AG04450 (cell line): ENCODE measurements around the gene WDR86. TPM values are rescaled to one million over a fixed set of nuclear protein-coding genes. Genes with fewer than 3 reads are reported as not detected.

Experiments used
- CTCF ChIA-PET: fragments of 300-600, 350-600 bp; formaldehyde crosslinking; extraction: SDS; loops from one replicate; lab custom pipeline; 2022; ENCODE audit warnings: antibody characterized with exemption, inconsistent platforms; lab: Charles Lee
- POLR2A ChIA-PET: fragments of 350-600 bp; formaldehyde crosslinking; extraction: SDS; loops from one replicate; lab custom pipeline; 2021; ENCODE audit warnings: antibody characterized with exemption, inconsistent platforms; lab: Yijun Ruan, JAX
- DNase-seq: peaks from one replicate; pipeline ENCODE4 v3.0.0-alpha.2; 2011; ENCODE audit warnings: low read depth, low spot score
- H3K27ac ChIP-seq: one replicate; pipeline ENCODE4 v1.5.1; 2012; ENCODE audit warnings: low read depth, low read length, control low read depth
- H3K27me3 ChIP-seq: one replicate; pipeline ENCODE4 v1.6.0; 2012; ENCODE audit warnings: low read length; ENCODE audit not compliant: control insufficient read depth, insufficient read depth
- H3K4me3 ChIP-seq: 2 replicates; pipeline ENCODE4 v1.5.1; 2011; ENCODE audit warnings: mild to moderate bottlenecking, low read depth, low read length, control low read depth
- H3K9me3 ChIP-seq: 2 replicates; pipeline ENCODE4 v1.5.1; 2012; ENCODE audit warnings: low read length; ENCODE audit not compliant: control insufficient read depth, insufficient read depth
- polyA plus RNA-seq: library from polyadenylated mRNA; depleted of rRNA; stranded (reverse); fragments of >200 nt; gene quantifications from 2 replicates; pipeline ENCODE4 v1.2.3, GENCODE V29; 2011
- TF ChIP-seq, protein P1 (sequence below): IDR thresholded peaks from 2 replicates; pipeline ENCODE4 v1.5.1; 2011; ENCODE audit warnings: low read depth, low read length, control low read depth, inconsistent platforms

The WDR86 gene
- polyA plus RNA-seq, 1 experiment = 0.15 TPM

- POLR2A ChIA-PET = no interaction called here
- CTCF ChIA-PET = interaction anchor here (0.5 to 1.7 kb wide), 2 partner anchors 76 to 1896 kb away, joined by 3 to 10 read pairs; no protein-coding TSS in a partner anchor
- TF ChIP-seq, protein P1, sequence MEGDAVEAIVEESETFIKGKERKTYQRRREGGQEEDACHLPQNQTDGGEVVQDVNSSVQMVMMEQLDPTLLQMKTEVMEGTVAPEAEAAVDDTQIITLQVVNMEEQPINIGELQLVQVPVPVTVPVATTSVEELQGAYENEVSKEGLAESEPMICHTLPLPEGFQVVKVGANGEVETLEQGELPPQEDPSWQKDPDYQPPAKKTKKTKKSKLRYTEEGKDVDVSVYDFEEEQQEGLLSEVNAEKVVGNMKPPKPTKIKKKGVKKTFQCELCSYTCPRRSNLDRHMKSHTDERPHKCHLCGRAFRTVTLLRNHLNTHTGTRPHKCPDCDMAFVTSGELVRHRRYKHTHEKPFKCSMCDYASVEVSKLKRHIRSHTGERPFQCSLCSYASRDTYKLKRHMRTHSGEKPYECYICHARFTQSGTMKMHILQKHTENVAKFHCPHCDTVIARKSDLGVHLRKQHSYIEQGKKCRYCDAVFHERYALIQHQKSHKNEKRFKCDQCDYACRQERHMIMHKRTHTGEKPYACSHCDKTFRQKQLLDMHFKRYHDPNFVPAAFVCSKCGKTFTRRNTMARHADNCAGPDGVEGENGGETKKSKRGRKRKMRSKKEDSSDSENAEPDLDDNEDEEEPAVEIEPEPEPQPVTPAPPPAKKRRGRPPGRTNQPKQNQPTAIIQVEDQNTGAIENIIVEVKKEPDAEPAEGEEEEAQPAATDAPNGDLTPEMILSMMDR = no peak
These were observed 37.1 kb downstream of the WDR86 start for GRCh38 chr7:151372612-151373265.

DNA sequence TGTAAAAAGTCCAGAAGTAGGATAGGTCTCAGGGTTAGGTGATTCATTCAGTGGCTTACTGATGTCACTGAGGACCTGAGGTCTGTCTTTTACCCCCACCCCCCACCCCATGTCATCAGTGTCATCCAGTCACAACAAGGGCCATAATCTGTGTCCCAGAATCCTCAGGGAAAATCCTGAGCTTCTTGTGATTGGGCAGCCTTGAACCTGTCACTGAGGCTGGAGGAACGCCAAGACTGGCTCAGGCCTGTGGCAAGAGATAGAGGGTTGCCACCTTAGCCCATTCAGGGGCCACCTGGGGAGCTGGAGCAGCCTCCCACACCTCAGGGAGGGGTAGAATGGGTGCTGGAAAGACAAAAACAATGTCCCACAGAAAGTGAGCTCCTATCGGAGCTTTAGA, 38.6 kb downstream of the WDR86 start:
- H3K27me3 ChIP-seq = no peaks in the 10 kb centered on the region
- TF ChIP-seq, protein P1 = no peak
- POLR2A ChIA-PET = no interaction called here
- no peak overlapping the region for H3K4me3 ChIP-seq
- CTCF ChIA-PET = interaction anchor here (0.9 to 1.7 kb wide), 3 partner anchors 12 to 389 kb away, joined by 3 to 10 read pairs (median 5); no protein-coding TSS in a partner anchor
- H3K27ac ChIP-seq = no peak overlapping the region
- no peak for DNase-seq
- H3K9me3 ChIP-seq = no peaks in the 10 kb centered on the region

More at GRCh38 chr7:151372612-151373265, 37.1 kb downstream of the WDR86 start:
- Histone ChIP-seq H3K4me3 (no peak overlapping the region), H3K9me3 (no peaks in the 10 kb centered on the region; the same call in 1 of the 2 replicates), H3K27me3 (no peaks in the 10 kb centered on the region), H3K27ac (no peak overlapping the region)
- no peak for DNase-seq

DNA sequence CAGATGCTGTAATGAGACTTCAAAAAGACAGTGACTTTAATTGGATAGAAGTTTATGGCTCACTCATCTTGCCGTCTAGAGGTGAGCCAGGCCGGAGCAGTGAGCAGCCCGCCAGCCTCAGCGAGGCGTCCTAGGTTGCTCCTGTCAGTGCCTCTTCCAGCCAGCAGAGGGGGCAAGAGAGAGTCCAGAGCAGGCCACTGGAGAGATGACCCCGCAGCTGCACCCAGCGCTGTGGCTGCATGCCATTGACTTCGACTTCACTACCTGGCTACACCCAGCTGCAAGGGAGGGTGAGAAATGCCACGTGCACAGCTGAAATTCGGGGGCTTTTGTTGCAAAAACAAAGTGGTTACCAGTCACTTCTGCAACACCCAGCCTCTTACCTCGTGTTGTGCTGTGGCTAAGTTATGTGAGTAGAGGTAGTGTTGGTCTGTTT, 41.7 kb downstream of the WDR86 start:
- POLR2A ChIA-PET = interaction anchor here (3.5 kb wide), 1 partner anchor 80 kb away, joined by 17 read pairs; no protein-coding TSS in a partner anchor
- H3K27ac ChIP-seq = no peak overlapping the region
- H3K27me3 ChIP-seq = no peaks in the 10 kb centered on the region

GRCh38 chr7:151367284-151367683, 42.6 kb downstream of the WDR86 start:
- Histone ChIP-seq H3K9me3 (no peaks in the 10 kb centered on the region), H3K4me3 (peak overlapping the region; percentile 11; the same call in 1 of the 2 replicates), H3K27me3 (no peaks in the 10 kb centered on the region), H3K27ac (peak overlapping the region; percentile 71)
- POLR2A ChIA-PET = interaction anchor here (0.6 to 3.5 kb wide), 5 partner anchors 26 to 369 kb away, joined by 3 to 17 read pairs (median 5); partner anchors contain the start of gene NUB1
- DNase-seq = peak; percentile 36
- TF ChIP-seq, protein P1 = no peak
- CTCF ChIA-PET = interaction anchor here (0.7 to 6.7 kb wide), 9 partner anchors 10 to 416 kb away, joined by 3 to 109 read pairs (median 5); no protein-coding TSS in a partner anchor

More for the DNA sequence above, 41.7 kb downstream of the WDR86 start:
- TF ChIP-seq, protein P1 = peak; percentile 97
- peak; percentile 39 for DNase-seq
- H3K4me3 ChIP-seq = no peak overlapping the region
- CTCF ChIA-PET = interaction anchor here (0.5 to 6.7 kb wide), 23 partner anchors 8 to 391 kb away, joined by 3 to 109 read pairs (median 4); partner anchors contain the start of genes CRYGN and WDR86
- no peaks in the 10 kb centered on the region for H3K9me3 ChIP-seq

DNA sequence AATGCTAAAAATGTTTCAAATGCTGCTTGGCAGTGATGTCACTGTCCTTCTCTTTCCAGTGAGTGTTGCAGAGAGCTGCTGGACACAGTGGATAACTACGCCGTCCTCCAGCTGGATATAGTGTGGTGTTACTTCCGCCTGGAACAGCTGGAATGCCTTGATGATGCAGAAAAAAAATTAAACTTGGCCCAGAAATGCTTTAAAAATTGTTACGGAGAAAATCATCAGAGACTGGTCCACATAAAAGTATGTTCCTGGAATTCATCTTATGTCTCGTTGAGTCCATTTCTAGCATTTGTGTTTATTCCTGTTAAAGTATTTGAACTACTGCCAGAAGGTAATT, 43.0 kb downstream of the WDR86 start:
- no peak overlapping the region for H3K4me3 ChIP-seq
- H3K27me3 ChIP-seq = no peaks in the 10 kb centered on the region
- ChIA-PET POLR2A (interaction anchor here (0.5 to 3.5 kb wide), 6 partner anchors 25 to 369 kb away, joined by 3 to 17 read pairs (median 5); partner anchors contain the start of gene NUB1), CTCF (interaction anchor here (0.7 to 6.7 kb wide), 8 partner anchors 22 to 416 kb away, joined by 3 to 109 read pairs (median 4); no protein-coding TSS in a partner anchor)
- H3K27ac ChIP-seq = peak overlapping the region; percentile 96
- DNase-seq = peak; percentile 80
- no peaks in the 10 kb centered on the region for H3K9me3 ChIP-seq
- TF ChIP-seq, protein P1 = no peak
